PFSK-1 (cell line): ENCODE results near the gene CAB39.

Experiments
- FOXP2 ChIP-seq: optimal IDR thresholded peaks from 2 replicates; pipeline ENCODE3; 2011; ENCODE audit warnings: borderline replicate concordance, control low read depth, inconsistent platforms; ENCODE audit not compliant: insufficient read depth; ENCODE audit errors: extremely low read length, extremely low read depth
- POLR2AphosphoS5 ChIP-seq: IDR thresholded peaks from 2 replicates; pipeline ENCODE4 v1.6.1; 2012; ENCODE audit warnings: low read depth, mild to moderate bottlenecking, control low read depth, low read length, moderate library complexity
- REST ChIP-seq, 2 experiments: IDR thresholded peaks; 2 replicates each; pipeline versions ENCODE4 v1.6.1 to v1.8.0; 2011 to 2012; ENCODE audit warnings: low read depth in 2 of 2, low read length in 2 of 2, control low read depth in 1 of 2, inconsistent platforms in 1 of 2, mild to moderate bottlenecking in 1 of 2, moderate library complexity in 1 of 2; ENCODE audit not compliant: insufficient read depth in 1 of 2
- SIN3A ChIP-seq: IDR thresholded peaks from 2 replicates; pipeline ENCODE4 v1.6.1; 2012; ENCODE audit warnings: mild to moderate bottlenecking, low read length, moderate library complexity, borderline replicate concordance; ENCODE audit not compliant: insufficient read depth
- TAF1 ChIP-seq: IDR thresholded peaks from 2 replicates; pipeline ENCODE4 v1.6.1; 2012; ENCODE audit warnings: low read length, control low read depth, borderline replicate concordance; ENCODE audit not compliant: insufficient read depth

Gene CAB39

GRCh38 chr2:230798769-230799399 lies 86.2 kb downstream of the CAB39 start:
- no peak for TF ChIP-seq FOXP2
- TF ChIP-seq REST (IDR thresholded peaks at IDR 0.05; ENCODE audit: insufficient read depth in 1 of 2, low read depth in 2 of 2, low read length in 2 of 2): no peak
- TF ChIP-seq POLR2AphosphoS5: no peak
- no peak for TF ChIP-seq TAF1
- TF ChIP-seq SIN3A: no peak

GRCh38 chr2:230805353-230806017 lies 92.8 kb downstream of the CAB39 start:
- TF ChIP-seq TAF1 (no peak), SIN3A (no peak), FOXP2 (no peak), POLR2AphosphoS5 (no peak), REST (IDR thresholded peaks at IDR 0.05; ENCODE audit: insufficient read depth in 1 of 2, low read depth in 2 of 2, low read length in 2 of 2) (no peak)

GRCh38 chr2:230807729-230808128 lies 95.1 kb downstream of the CAB39 start:
- no peak for TF ChIP-seq FOXP2
- no peak for TF ChIP-seq POLR2AphosphoS5
- no peak for TF ChIP-seq TAF1
- TF ChIP-seq SIN3A: no peak
- no peak for TF ChIP-seq REST (IDR thresholded peaks at IDR 0.05; ENCODE audit: insufficient read depth in 1 of 2, low read depth in 2 of 2, low read length in 2 of 2)

- TF ChIP-seq FOXP2: no peak
- no peak for TF ChIP-seq TAF1
- TF ChIP-seq REST (IDR thresholded peaks at IDR 0.05; ENCODE audit: insufficient read depth in 1 of 2, low read depth in 2 of 2, low read length in 2 of 2): no peak
- TF ChIP-seq POLR2AphosphoS5: no peak
- no peak for TF ChIP-seq SIN3A
Measured at GRCh38 chr2:230809015-230809414, 96.4 kb downstream of the CAB39 start.
